ENCODE data around the gene DLX3.

Gene DLX3

DNA sequence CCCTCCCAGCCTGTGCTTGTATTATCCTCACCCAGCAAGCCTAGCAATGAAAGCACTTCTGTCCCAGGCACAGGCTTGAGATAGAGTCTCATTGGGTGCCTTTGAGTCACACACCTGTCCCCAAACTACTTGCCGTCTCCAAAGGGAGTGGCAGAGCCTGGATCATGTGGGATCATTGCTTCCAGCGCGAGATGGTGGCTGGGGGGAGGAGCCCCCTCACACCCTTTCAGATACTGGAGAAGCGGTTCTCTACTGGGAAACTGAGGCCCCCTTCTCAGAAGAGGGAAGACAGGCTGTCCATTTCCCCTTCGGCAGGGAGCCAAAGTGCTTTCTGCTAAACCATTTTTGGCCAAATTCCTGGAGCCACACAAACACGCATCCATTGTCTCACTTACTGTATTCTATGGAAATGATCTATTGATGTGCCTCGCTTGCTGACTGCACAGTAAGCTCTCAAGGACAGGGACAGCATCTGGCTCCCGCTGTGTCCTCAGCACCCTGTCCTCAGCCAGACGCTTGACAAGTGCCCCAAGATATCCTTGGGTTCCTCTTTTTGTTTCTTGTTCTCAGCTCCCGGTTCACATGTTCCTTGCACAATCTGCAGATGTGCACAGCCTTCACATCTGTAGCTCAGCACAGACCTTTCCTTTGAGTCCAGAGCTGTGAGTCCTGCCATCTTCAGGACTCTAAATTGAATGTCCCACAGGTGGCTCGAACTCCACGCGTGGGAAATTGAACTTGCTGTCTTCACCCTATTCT, 26.0 kb upstream of the DLX3 start:
- Histone ChIP-seq H3K27me3 (peaks cover 16% of the 10 kb centered on the region), H3K36me3 (no peaks in the 10 kb centered on the region), H3K4me1 (no peaks in the 10 kb centered on the region), H3K4me3 (ENCODE audit: low read depth, low read length) (no peak overlapping the region), H3K9me3 (peaks cover 4% of the 10 kb centered on the region; the same call in 1 of the 2 replicates)
- TF ChIP-seq, protein P1, sequence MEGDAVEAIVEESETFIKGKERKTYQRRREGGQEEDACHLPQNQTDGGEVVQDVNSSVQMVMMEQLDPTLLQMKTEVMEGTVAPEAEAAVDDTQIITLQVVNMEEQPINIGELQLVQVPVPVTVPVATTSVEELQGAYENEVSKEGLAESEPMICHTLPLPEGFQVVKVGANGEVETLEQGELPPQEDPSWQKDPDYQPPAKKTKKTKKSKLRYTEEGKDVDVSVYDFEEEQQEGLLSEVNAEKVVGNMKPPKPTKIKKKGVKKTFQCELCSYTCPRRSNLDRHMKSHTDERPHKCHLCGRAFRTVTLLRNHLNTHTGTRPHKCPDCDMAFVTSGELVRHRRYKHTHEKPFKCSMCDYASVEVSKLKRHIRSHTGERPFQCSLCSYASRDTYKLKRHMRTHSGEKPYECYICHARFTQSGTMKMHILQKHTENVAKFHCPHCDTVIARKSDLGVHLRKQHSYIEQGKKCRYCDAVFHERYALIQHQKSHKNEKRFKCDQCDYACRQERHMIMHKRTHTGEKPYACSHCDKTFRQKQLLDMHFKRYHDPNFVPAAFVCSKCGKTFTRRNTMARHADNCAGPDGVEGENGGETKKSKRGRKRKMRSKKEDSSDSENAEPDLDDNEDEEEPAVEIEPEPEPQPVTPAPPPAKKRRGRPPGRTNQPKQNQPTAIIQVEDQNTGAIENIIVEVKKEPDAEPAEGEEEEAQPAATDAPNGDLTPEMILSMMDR (IDR thresholded peaks at IDR 0.05; ENCODE audit: low read depth, low read length): no peak
- no peak for DNase-seq

DNA sequence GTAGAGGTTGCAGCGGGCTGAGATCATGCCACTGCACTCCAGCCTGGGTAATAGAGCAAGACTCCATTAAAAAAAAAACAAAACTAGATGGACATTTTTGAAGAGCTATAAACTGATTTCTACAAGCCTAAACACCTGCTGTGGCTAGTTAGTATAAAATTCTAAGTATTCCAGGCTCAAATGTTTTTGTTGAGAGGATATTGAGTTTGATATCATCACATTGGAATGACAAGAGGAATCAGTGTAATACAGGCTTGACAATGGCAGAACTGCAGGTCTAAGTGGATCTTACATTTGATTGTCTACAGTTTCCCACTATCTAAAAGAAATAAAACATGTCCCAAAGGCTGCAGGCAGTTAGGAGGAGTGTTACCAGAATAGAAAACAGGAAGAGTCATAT, 23.9 kb upstream of the DLX3 start:
- DNase-seq: no peak
- TF ChIP-seq, protein P1 (IDR thresholded peaks at IDR 0.05; ENCODE audit: low read depth, low read length): no peak
- Histone ChIP-seq H3K36me3 (no peaks in the 10 kb centered on the region), H3K9me3 (peaks cover 4% of the 10 kb centered on the region; the same call in 1 of the 2 replicates), H3K27me3 (peaks cover 17% of the 10 kb centered on the region), H3K4me3 (ENCODE audit: low read depth, low read length) (no peak overlapping the region), H3K4me1 (no peaks in the 10 kb centered on the region)

DNA sequence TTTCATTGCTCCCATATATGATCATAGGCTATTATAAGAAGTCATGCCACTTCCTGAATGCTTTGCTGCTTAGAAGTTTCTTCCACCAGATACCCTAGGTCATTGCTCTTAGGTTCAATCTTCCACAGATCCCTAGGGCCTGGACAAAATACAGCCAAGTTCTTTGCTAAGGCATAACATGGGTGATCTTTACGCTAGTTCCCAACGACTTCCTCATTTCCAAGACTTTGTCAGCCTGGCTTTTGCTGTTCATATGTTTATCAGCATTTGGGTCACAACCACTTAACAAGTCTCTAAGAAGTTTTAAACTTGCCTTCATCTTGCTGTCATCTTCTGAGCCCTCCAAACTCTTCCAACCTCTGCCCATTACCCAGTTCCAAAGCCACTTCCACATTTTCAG, 20.1 kb upstream of the DLX3 start:
- TF ChIP-seq, protein P1 (IDR thresholded peaks at IDR 0.05; ENCODE audit: low read depth, low read length): no peak
- H3K4me3 ChIP-seq (ENCODE audit: low read depth, low read length): no peak overlapping the region
- no peak for DNase-seq
- no peaks in the 10 kb centered on the region; the same call in 1 of the 2 replicates for H3K9me3 ChIP-seq
- peaks cover 32% of the 10 kb centered on the region for H3K27me3 ChIP-seq
- no peaks in the 10 kb centered on the region for H3K4me1 ChIP-seq
- H3K36me3 ChIP-seq: no peaks in the 10 kb centered on the region

DNA sequence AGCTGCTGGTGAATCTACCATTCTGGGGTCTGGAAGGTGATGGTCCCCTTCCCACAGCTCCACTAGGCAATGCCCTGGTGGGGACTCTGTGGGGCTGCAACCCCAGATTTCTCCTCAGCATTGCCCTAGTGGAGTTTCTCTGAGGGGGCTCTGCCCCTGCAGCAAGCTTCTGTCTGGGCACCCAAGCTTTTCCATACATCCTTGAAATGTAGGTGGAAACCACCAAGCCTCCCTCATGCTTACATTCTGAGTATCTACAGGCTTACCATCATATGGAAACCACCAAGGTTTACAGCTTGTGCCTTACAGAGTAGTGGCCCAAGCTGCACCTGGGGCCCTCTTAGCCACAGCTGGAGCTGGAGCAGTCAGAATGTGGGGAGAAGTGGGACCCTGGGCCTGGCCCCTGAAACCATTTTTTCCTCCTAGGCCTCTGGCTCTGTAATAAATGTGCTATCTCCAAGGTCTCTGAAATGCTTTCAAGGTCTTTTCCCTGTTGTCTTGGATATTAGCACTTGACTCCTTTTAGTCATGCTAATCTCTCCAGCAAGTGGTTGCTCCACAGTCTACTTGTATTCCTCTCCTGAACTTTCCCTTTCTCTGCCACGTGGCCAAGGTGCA, 19.6 kb upstream of the DLX3 start:
- DNase-seq: no peak
- TF ChIP-seq, protein P1 (IDR thresholded peaks at IDR 0.05; ENCODE audit: low read depth, low read length): no peak

DNA sequence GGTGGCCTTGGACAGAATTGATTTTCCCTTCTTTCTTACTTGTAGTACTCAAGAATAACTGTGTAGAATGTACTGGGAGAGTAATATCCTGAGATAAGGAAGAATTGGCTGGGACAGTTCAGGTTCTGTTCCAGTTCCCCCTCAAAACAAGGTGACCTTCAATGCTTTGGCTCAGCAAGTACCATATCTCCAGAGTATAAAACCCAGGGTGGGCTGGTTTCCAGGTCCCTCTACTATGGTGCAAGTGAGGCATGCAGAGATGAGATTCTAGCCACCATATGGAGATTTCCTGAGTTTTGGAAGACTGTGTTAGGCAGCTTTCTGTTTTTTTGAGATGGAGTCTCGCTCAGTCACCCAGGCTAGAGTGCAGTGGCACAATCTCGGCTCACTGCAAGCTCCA, 18.1 kb upstream of the DLX3 start:
- H3K4me3 ChIP-seq (ENCODE audit: low read depth, low read length): no peak overlapping the region
- no peaks in the 10 kb centered on the region for H3K36me3 ChIP-seq
- no peaks in the 10 kb centered on the region for H3K4me1 ChIP-seq
- peaks cover 28% of the 10 kb centered on the region for H3K27me3 ChIP-seq
- no peak for DNase-seq
- H3K9me3 ChIP-seq: no peaks in the 10 kb centered on the region; the same call in 1 of the 2 replicates
- TF ChIP-seq, protein P1 (IDR thresholded peaks at IDR 0.05; ENCODE audit: low read depth, low read length): no peak

More for the DNA sequence above, 19.6 kb upstream of the DLX3 start:
- peaks cover 32% of the 10 kb centered on the region for H3K27me3 ChIP-seq
- no peaks in the 10 kb centered on the region for H3K36me3 ChIP-seq
- no peaks in the 10 kb centered on the region; the same call in 1 of the 2 replicates for H3K9me3 ChIP-seq
- H3K4me3 ChIP-seq (ENCODE audit: low read depth, low read length): no peak overlapping the region
- no peaks in the 10 kb centered on the region for H3K4me1 ChIP-seq

DNA sequence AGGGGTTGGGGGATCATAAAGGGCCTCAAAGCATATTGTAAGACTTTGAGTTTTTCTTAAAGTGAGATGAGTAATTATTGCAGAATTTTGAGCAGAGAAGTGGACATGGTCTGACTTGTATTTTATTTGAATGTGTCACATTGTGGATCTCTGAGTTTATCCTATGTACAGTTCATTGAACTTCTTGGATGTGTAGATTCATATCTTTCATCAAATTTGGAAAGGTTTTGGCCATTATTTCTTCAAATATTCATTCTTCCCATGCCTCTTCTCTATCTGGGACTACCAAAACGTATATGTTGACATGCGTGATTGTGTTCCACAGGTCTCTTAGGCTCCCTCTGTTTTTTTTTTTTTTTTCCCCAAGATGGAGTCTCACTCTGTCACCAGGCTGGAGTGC, 14.3 kb upstream of the DLX3 start:
- H3K4me1 ChIP-seq: no peaks in the 10 kb centered on the region
- H3K9me3 ChIP-seq: no peaks in the 10 kb centered on the region; the same call in 1 of the 2 replicates
- TF ChIP-seq, protein P1 (IDR thresholded peaks at IDR 0.05; ENCODE audit: low read depth, low read length): no peak
- no peaks in the 10 kb centered on the region for H3K36me3 ChIP-seq
- peaks cover 28% of the 10 kb centered on the region for H3K27me3 ChIP-seq
- H3K4me3 ChIP-seq (ENCODE audit: low read depth, low read length): no peak overlapping the region
- DNase-seq: no peak
